NT2/D1 (cell line): ENCODE results near the gene CHST15.

Experiments used
- DNase-seq: peaks from one replicate; pipeline ENCODE4 v3.0.0-alpha.2; 2011; ENCODE audit warnings: low read depth, low spot score
- H3K27me3 ChIP-seq: 2 replicates; pipeline ENCODE4 v1.6.0; 2011; ENCODE audit warnings: mild to moderate bottlenecking; ENCODE audit not compliant: insufficient read length, insufficient read depth
- H3K36me3 ChIP-seq: 2 replicates; pipeline ENCODE4 v1.6.1; 2011; ENCODE audit warnings: mild to moderate bottlenecking, low read length, mixed read lengths; ENCODE audit not compliant: insufficient read depth, insufficient read length
- H3K4me1 ChIP-seq: 2 replicates; pipeline ENCODE4 v1.5.1; 2011; ENCODE audit not compliant: insufficient read depth, insufficient read length
- H3K4me3 ChIP-seq: 2 replicates; pipeline ENCODE4 v1.5.1; 2011; ENCODE audit warnings: low read depth; ENCODE audit not compliant: insufficient read length
- H3K9ac ChIP-seq: 2 replicates; pipeline ENCODE4 v1.6.0; 2011; ENCODE audit warnings: low read depth; ENCODE audit not compliant: insufficient read length
- H3K9me3 ChIP-seq: 2 replicates; pipeline ENCODE4 v1.5.1; 2011; ENCODE audit warnings: mild to moderate bottlenecking, low read length; ENCODE audit not compliant: insufficient read depth
- SUZ12 ChIP-seq: IDR thresholded peaks from 2 replicates; pipeline ENCODE4 v1.6.1; 2011; ENCODE audit not compliant: insufficient read length, insufficient read depth; ENCODE audit errors: extremely low read depth
- YY1 ChIP-seq: IDR thresholded peaks from 2 replicates; pipeline ENCODE4 v1.6.1; 2011; ENCODE audit not compliant: insufficient read length, insufficient read depth
- ZNF274 ChIP-seq: IDR thresholded peaks from 2 replicates; pipeline ENCODE4 v1.6.1; 2011; ENCODE audit warnings: mild to moderate bottlenecking, low read depth, low read length

CHST15 gene

GRCh38 chr10:124092860-124093773 is at the start of gene CHST15:
Gene CHST15 (minus strand): TSS chr10:124093598. CDS start chr10:124046212, 47,386 bp downstream.
- peak within 1 kb of the TSS; percentile 73 for H3K4me3 ChIP-seq
- DNase-seq = peak; percentile 36
- peaks cover 13% of the 10 kb centered on the region for H3K36me3 ChIP-seq
- H3K4me1 ChIP-seq = peaks cover 2% of the 10 kb centered on the region
- TF ChIP-seq SUZ12 (no peak), YY1 (no peak), ZNF274 (no peak)
- peaks cover 6% of the 10 kb centered on the region; the same call in 1 of the 2 replicates for H3K9me3 ChIP-seq
- peaks cover 24% of the 10 kb centered on the region for H3K27me3 ChIP-seq
- peak within 1 kb of the TSS; percentile 91 for H3K9ac ChIP-seq

- H3K4me1 ChIP-seq = no peaks in the 10 kb centered on the region
- no peaks in the 10 kb centered on the region for H3K27me3 ChIP-seq
- DNase-seq = no peak
- H3K36me3 ChIP-seq = no peaks in the 10 kb centered on the region
- no peaks in the 10 kb centered on the region for H3K9me3 ChIP-seq
- H3K4me3 ChIP-seq = no peak overlapping the region
- H3K9ac ChIP-seq = no peak overlapping the region
- TF ChIP-seq SUZ12 (no peak), YY1 (no peak), ZNF274 (no peak)
These were observed 49.6 kb upstream of the CHST15 start for GRCh38 chr10:124142960-124143359.

- Histone ChIP-seq H3K9me3 (no peaks in the 10 kb centered on the region), H3K4me3 (no peak overlapping the region), H3K27me3 (no peaks in the 10 kb centered on the region), H3K9ac (no peak overlapping the region), H3K36me3 (no peaks in the 10 kb centered on the region), H3K4me1 (no peaks in the 10 kb centered on the region)
- TF ChIP-seq ZNF274 (no peak), YY1 (no peak), SUZ12 (no peak)
- no peak for DNase-seq
These were observed 48.8 kb upstream of the CHST15 start for GRCh38 chr10:124142006-124142739.

- no peaks in the 10 kb centered on the region for H3K4me1 ChIP-seq
These were observed 45.5 kb upstream of the CHST15 start for GRCh38 chr10:124138883-124139348.

GRCh38 chr10:124138195-124138882 is 44.9 kb upstream of the CHST15 start:
- Histone ChIP-seq H3K4me1 (no peaks in the 10 kb centered on the region), H3K9me3 (no peaks in the 10 kb centered on the region), H3K4me3 (no peak overlapping the region), H3K36me3 (no peaks in the 10 kb centered on the region), H3K9ac (no peak overlapping the region), H3K27me3 (no peaks in the 10 kb centered on the region)
- TF ChIP-seq ZNF274 (no peak), SUZ12 (no peak), YY1 (no peak)
- no peak for DNase-seq

More at GRCh38 chr10:124138883-124139348, 45.5 kb upstream of the CHST15 start:
- H3K27me3 ChIP-seq = no peaks in the 10 kb centered on the region
- no peak for DNase-seq
- no peaks in the 10 kb centered on the region for H3K9me3 ChIP-seq
- no peak overlapping the region for H3K9ac ChIP-seq
- H3K36me3 ChIP-seq = no peaks in the 10 kb centered on the region
- TF ChIP-seq SUZ12 (no peak), YY1 (no peak), ZNF274 (no peak)
- no peak overlapping the region for H3K4me3 ChIP-seq

GRCh38 chr10:124134251-124134893 is 41.0 kb upstream of the CHST15 start:
- Histone ChIP-seq H3K4me1 (peaks cover 5% of the 10 kb centered on the region), H3K9me3 (no peaks in the 10 kb centered on the region), H3K36me3 (no peaks in the 10 kb centered on the region), H3K27me3 (no peaks in the 10 kb centered on the region), H3K4me3 (no peak overlapping the region), H3K9ac (no peak overlapping the region)
- TF ChIP-seq YY1 = no peak
- TF ChIP-seq ZNF274 = no peak
- no peak for TF ChIP-seq SUZ12
- no peak for DNase-seq
